ENCODE measurements around the gene LPIN1. TPM values are rescaled to one million over a fixed set of nuclear protein-coding genes. Genes with fewer than 3 reads are reported as not detected.
A peak's percentile ranks its signal among the peaks of the same experiment; 100 is the strongest.

LPIN1 gene
- total RNA-seq, 1 donor = 62.2 TPM

DNA sequence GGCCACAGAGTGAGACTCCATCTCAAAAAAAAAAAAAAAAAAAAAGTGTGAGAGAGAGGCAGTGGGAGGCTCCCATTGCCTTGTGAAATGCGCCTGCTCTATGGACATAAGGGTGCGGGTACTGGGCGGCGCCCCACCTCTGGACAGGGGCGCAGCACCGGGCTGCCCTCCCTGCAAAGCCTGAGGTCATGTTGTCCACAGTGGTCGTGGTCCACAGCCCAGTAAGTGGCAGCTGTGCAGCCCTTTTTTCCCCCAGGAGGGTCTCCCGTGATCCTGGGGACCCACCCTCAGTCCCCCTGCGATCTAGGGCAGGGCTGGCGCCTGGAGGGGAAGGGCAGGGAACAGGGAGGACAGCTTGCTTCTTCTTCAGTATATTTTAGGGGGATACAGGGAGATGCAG lies 37.8 kb downstream of the LPIN1 start:
- no peak for DNase-seq (ENCODE audit: low read depth)
- TF ChIP-seq, protein P1, sequence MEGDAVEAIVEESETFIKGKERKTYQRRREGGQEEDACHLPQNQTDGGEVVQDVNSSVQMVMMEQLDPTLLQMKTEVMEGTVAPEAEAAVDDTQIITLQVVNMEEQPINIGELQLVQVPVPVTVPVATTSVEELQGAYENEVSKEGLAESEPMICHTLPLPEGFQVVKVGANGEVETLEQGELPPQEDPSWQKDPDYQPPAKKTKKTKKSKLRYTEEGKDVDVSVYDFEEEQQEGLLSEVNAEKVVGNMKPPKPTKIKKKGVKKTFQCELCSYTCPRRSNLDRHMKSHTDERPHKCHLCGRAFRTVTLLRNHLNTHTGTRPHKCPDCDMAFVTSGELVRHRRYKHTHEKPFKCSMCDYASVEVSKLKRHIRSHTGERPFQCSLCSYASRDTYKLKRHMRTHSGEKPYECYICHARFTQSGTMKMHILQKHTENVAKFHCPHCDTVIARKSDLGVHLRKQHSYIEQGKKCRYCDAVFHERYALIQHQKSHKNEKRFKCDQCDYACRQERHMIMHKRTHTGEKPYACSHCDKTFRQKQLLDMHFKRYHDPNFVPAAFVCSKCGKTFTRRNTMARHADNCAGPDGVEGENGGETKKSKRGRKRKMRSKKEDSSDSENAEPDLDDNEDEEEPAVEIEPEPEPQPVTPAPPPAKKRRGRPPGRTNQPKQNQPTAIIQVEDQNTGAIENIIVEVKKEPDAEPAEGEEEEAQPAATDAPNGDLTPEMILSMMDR (IDR thresholded peaks at IDR 0.05; ENCODE audit: insufficient read depth, low read depth, low read length) = no peak
- H3K4me3 ChIP-seq (ENCODE audit: low read depth, low read length) = no peak overlapping the region

DNA sequence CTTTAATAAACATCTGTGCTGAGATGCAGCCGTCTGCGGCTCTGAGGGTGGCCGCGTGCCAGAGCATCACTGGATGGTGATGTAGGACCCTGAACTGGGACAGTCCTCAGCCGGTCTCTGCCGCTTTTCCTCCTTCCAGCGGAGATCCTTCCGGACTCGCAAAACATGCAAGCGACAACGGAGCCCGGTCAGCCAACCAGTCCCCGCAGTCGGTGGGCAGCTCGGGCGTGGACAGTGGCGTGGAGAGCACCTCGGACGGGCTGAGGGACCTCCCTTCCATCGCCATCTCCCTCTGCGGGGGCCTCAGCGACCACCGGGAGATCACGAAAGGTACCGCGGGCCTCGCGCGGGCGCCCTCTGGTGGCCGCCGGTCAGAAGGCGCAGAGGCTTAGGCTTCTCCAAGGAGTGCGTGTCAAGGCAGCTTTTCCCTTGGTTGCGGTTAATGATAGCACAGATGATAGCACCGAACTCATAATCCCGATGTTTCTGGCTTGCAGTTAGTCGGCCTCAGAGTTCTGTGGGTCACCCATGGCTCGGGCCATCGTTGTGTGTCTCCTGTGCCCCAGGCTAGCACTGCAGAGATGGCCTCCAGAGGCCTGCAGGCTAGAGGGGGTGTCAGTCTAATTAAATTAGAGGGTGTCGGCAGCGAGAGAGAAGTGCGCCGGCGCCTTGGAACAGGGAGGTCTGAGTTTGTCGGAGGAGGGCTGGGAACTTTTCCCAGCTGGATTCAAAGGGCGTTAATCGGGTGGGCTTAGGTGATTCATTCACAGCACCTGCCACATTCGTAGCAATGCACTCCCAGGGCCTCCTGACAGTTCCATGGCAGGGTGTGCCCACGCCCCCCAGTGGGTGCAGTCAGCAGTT lies 38.5 kb downstream of the LPIN1 start:
- DNase-seq (ENCODE audit: low read depth) = peak; percentile 53
- TF ChIP-seq, protein P1 (IDR thresholded peaks at IDR 0.05; ENCODE audit: insufficient read depth, low read depth, low read length) = peak; percentile 66
- H3K4me3 ChIP-seq (ENCODE audit: low read depth, low read length) = no peak overlapping the region

- TF ChIP-seq, protein P1 (IDR thresholded peaks at IDR 0.05; ENCODE audit: insufficient read depth, low read depth, low read length) = no peak
- H3K4me3 ChIP-seq (ENCODE audit: low read depth, low read length) = no peak overlapping the region
- DNase-seq (ENCODE audit: low read depth) = no peak
These were observed 39.1 kb downstream of the LPIN1 start for GRCh38 chr2:11785611-11785940.

DNA sequence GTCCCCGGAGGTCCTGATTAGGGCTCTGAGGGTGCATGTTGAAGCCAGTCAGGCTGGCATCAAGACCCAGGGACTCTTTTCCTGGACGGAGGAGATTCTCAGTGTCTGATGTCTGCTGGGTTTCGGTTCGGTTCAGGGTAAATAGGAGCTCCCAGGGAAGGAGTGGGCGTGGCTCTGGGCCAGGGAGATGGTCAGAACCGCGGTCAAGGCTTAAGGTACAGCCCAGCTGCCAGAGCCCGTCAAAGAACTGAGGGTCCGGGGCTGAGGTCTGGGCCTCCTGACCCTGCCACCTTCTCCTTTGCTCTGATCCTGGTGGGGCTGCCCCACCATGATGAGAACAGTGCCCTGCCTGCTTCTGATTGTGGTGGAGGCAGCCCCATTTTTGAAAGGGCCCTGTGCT lies 39.8 kb downstream of the LPIN1 start:
- TF ChIP-seq, protein P1 (IDR thresholded peaks at IDR 0.05; ENCODE audit: insufficient read depth, low read depth, low read length) = no peak
- no peak for DNase-seq (ENCODE audit: low read depth)
- no peak overlapping the region for H3K4me3 ChIP-seq (ENCODE audit: low read depth, low read length)

DNA sequence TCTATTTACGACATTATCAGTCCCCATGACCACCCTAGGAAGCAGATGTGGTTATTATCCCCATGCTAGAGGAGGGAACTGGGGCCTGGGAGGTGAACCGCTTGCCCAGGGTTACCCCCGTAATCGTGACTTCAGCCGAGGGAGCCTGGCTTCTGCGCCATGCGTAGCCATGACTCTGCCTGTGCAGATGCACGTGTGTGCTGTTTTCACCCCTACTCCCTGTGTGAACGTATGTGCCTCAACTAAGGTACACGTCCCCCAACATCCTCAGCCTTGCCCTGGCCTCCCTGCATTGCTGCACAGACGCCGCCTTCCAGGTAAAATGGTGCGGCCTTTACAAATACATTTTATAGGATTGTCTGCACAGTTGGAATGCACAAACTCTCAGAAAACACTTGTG lies 40.2 kb downstream of the LPIN1 start:
- TF ChIP-seq, protein P1 (IDR thresholded peaks at IDR 0.05; ENCODE audit: insufficient read depth, low read depth, low read length) = no peak
- H3K4me3 ChIP-seq (ENCODE audit: low read depth, low read length) = no peak overlapping the region
- DNase-seq (ENCODE audit: low read depth) = no peak

GRCh38 chr2:11787991-11788390 lies 41.6 kb downstream of the LPIN1 start:
- TF ChIP-seq, protein P1 (IDR thresholded peaks at IDR 0.05; ENCODE audit: insufficient read depth, low read depth, low read length) = no peak
- H3K4me3 ChIP-seq (ENCODE audit: low read depth, low read length) = no peak overlapping the region
- no peak for DNase-seq (ENCODE audit: low read depth)

Data from fibroblast of villous mesenchyme (primary cell).